GM04504 (cell line): Measurements from ENCODE around the gene ACO2.
"Not testable (repeated sequence)": the region's sequence is repeated elsewhere in the genome, so short reads cannot be mapped to it uniquely, and the experiment has no call there.

Source experiments
- DNase-seq: peaks from one replicate; pipeline ENCODE4 v3.0.0-alpha.2; 2012; ENCODE audit warnings: low read depth

ACO2 gene

GRCh38 chr22:41540365-41540764 lies 71.4 kb downstream of the ACO2 start:
- no peak for DNase-seq

GRCh38 chr22:41541484-41541883 lies 72.6 kb downstream of the ACO2 start:
- no peak for DNase-seq

- no peak for DNase-seq
These were observed 73.3 kb downstream of the ACO2 start for GRCh38 chr22:41542224-41542623.

- peak; percentile 97 for DNase-seq
These were observed 75.1 kb downstream of the ACO2 start, which contains the start of gene POLR3H for GRCh38 chr22:41543854-41544670. TSS of gene POLR3H (minus strand) at chr22:41544470. CDS start at chr22:41544101, 369 bp downstream.

- DNase-seq: no peak
These were observed 76.0 kb downstream of the ACO2 start for GRCh38 chr22:41544671-41545476.

GRCh38 chr22:41548830-41549211 lies 79.9 kb downstream of the ACO2 start:
- no peak for DNase-seq

- no peak for DNase-seq
These were observed 82.1 kb downstream of the ACO2 start for GRCh38 chr22:41550952-41551491.

- DNase-seq: no peak
These were observed 83.1 kb downstream of the ACO2 start for GRCh38 chr22:41551877-41552582.

GRCh38 chr22:41555325-41555982 lies 86.5 kb downstream of the ACO2 start:
- DNase-seq: no peak

- DNase-seq: no peak
These were observed 87.6 kb downstream of the ACO2 start for GRCh38 chr22:41556561-41556960.

- DNase-seq: no peak
These were observed 88.7 kb downstream of the ACO2 start for GRCh38 chr22:41557401-41558240.

- DNase-seq: not testable (repeated sequence)
These were observed 89.3 kb downstream of the ACO2 start for GRCh38 chr22:41558241-41558630.

GRCh38 chr22:41560095-41560471 lies 91.2 kb downstream of the ACO2 start:
- no peak for DNase-seq

- DNase-seq: no peak
These were observed 92.4 kb downstream of the ACO2 start for GRCh38 chr22:41561335-41561734.

- DNase-seq: no peak
These were observed 92.9 kb downstream of the ACO2 start for GRCh38 chr22:41561788-41562187.

- DNase-seq: no peak
These were observed 93.5 kb downstream of the ACO2 start for GRCh38 chr22:41562461-41562860.

- peak; percentile 55 for DNase-seq
These were observed 94.3 kb downstream of the ACO2 start for GRCh38 chr22:41563051-41563711.

GRCh38 chr22:41564563-41564962 lies 95.6 kb downstream of the ACO2 start:
- DNase-seq: no peak

GRCh38 chr22:41565403-41566054 lies 96.6 kb downstream of the ACO2 start:
- DNase-seq: peak; percentile 63

GRCh38 chr22:41567512-41567768 lies 98.5 kb downstream of the ACO2 start:
- DNase-seq: no peak
